Endothelial cell (in vitro differentiated cells): ENCODE data around the gene PNMA6E. TPM values are rescaled to one million over a fixed set of nuclear protein-coding genes. Genes with fewer than 3 reads are reported as not detected.

Experiments used
- DNase-seq: peaks from one replicate; pipeline ENCODE4 v3.0.0; 2021; ENCODE audit warnings: low spot score
- H3K27ac Mint-ChIP-seq: one replicate; pipeline ENCODE4 v1.8.0; 2021; ENCODE audit warnings: mixed read lengths, inconsistent platforms; ENCODE audit not compliant: unreplicated experiment
- H3K27me3 Mint-ChIP-seq: one replicate; pipeline ENCODE4 v1.8.0; 2021; ENCODE audit warnings: mild to moderate bottlenecking, moderate library complexity, mixed read lengths, inconsistent platforms; ENCODE audit not compliant: unreplicated experiment
- H3K36me3 Mint-ChIP-seq: one replicate; pipeline ENCODE4 v1.8.0; 2021; ENCODE audit warnings: mild to moderate bottlenecking, low read depth, mixed read lengths, inconsistent platforms; ENCODE audit not compliant: unreplicated experiment
- H3K4me1 Mint-ChIP-seq: one replicate; pipeline ENCODE4 v1.8.0; 2021; ENCODE audit warnings: mild to moderate bottlenecking, mixed read lengths, inconsistent platforms; ENCODE audit not compliant: unreplicated experiment
- H3K4me3 Mint-ChIP-seq: one replicate; pipeline ENCODE4 v1.8.0; 2021; ENCODE audit warnings: mild to moderate bottlenecking, mixed read lengths, inconsistent platforms; ENCODE audit not compliant: unreplicated experiment
- H3K9me3 Mint-ChIP-seq: one replicate; pipeline ENCODE4 v1.8.0; 2021; ENCODE audit warnings: mixed read lengths, inconsistent platforms; ENCODE audit not compliant: unreplicated experiment
- CTCF ChIP-seq: fragments of 200-600 bp; sonication (generic); IDR thresholded peaks from one replicate; pipeline ENCODE4 v1.5.0; 2021; ENCODE audit warnings: antibody characterized with exemption; ENCODE audit not compliant: unreplicated experiment
- long read RNA-seq: library from polyadenylated mRNA; unstranded; transcript quantifications from one replicate; pipeline ENCODE4 v2.0.0, GENCODE V29; 2020; ENCODE audit not compliant: unreplicated experiment
- total RNA-seq: library from RNA; stranded (reverse); fragmentation: NEBNext Ultra II Directional; extraction: Animal tissue kit (Norgen Biotek cat#: 25700); gene quantifications from one replicate; pipeline ENCODE4 v1.2.1, GENCODE V29; 2021; ENCODE audit not compliant: unreplicated experiment

PNMA6E gene
- not detected for total RNA-seq
- long read RNA-seq, result 0 reads

- Mint-ChIP-seq H3K36me3 (no peaks in the 10 kb centered on the region), H3K27ac (no peak within 1 kb of the TSS), H3K27me3 (peaks cover 4% of the 10 kb centered on the region), H3K4me1 (no peaks in the 10 kb centered on the region), H3K9me3 (no peaks in the 10 kb centered on the region), H3K4me3 (no peak within 1 kb of the TSS)
- no peak for TF ChIP-seq CTCF
- DNase-seq, result no peak
Measured at GRCh38 chrX:153401133-153401764, at the start of gene PNMA6E. Gene PNMA6E, minus strand, starts transcription at chrX:153401350. Its CDS starts 2,501 bp downstream, at chrX:153398849.

- Mint-ChIP-seq H3K4me1 (no peaks in the 10 kb centered on the region), H3K27ac (no peak overlapping the region), H3K9me3 (no peaks in the 10 kb centered on the region), H3K4me3 (no peak overlapping the region), H3K27me3 (peaks cover 2% of the 10 kb centered on the region), H3K36me3 (no peaks in the 10 kb centered on the region)
- TF ChIP-seq CTCF, result no peak
- no peak for DNase-seq
Measured at GRCh38 chrX:153450949-153451277, 49.8 kb upstream of the PNMA6E start.

GRCh38 chrX:153450114-153450948 is 49.2 kb upstream of the PNMA6E start:
- Mint-ChIP-seq H3K4me3 (no peak overlapping the region), H3K4me1 (no peaks in the 10 kb centered on the region), H3K9me3 (no peaks in the 10 kb centered on the region), H3K36me3 (no peaks in the 10 kb centered on the region), H3K27me3 (peaks cover 2% of the 10 kb centered on the region), H3K27ac (no peak overlapping the region)
- TF ChIP-seq CTCF, result no peak
- DNase-seq, result no peak

GRCh38 chrX:153449368-153450113 is 48.4 kb upstream of the PNMA6E start:
- TF ChIP-seq CTCF, result no peak
- Mint-ChIP-seq H3K27ac (no peak overlapping the region), H3K9me3 (no peaks in the 10 kb centered on the region), H3K27me3 (peaks cover 2% of the 10 kb centered on the region), H3K36me3 (no peaks in the 10 kb centered on the region), H3K4me3 (no peak overlapping the region), H3K4me1 (no peaks in the 10 kb centered on the region)
- DNase-seq, result no peak
